PC-9 (cell line): ENCODE data around the gene KLHL6. TPM values are rescaled to one million over a fixed set of nuclear protein-coding genes. Genes with fewer than 3 reads are reported as not detected.

Experiments used
- BruUV-seq: library from RNA; stranded (reverse); fragments of 400-500 nt; replicated peaks from 2 replicates; lab custom pipeline; 2021; lab: Mats Ljungman, UMichigan
- CTCF ChIA-PET: fragments of 300-600 bp; sonication (Branson Sonifier 250); formaldehyde crosslinking; loops from one replicate; lab custom pipeline; 2022; ENCODE audit warnings: antibody characterized with exemption; lab: Charles Lee
- POLR2A ChIA-PET: fragments of 300-600 bp; sonication (Branson Sonifier 250); formaldehyde crosslinking; loops from one replicate; lab custom pipeline; 2022; ENCODE audit warnings: antibody characterized with exemption; ENCODE audit not compliant: unreplicated experiment; lab: Charles Lee
- DNase-seq, 2 experiments: peaks; one replicate each; pipeline versions ENCODE4 v3.0.0 to v3.0.0-alpha.2; 2015 to 2022; ENCODE audit warnings: mixed read lengths in 1 of 2
- H2AFZ ChIP-seq: fragments of 200-600 bp; sonication (generic); 2 replicates; pipeline ENCODE4 v1.8.1; 2017; ENCODE audit warnings: antibody characterized with exemption
- H3F3A ChIP-seq: fragments of 200-600 bp; sonication (generic); 2 replicates; pipeline ENCODE4 v1.8.1; 2017; ENCODE audit warnings: antibody characterized with exemption, mild to moderate bottlenecking, low read depth; ENCODE audit not compliant: insufficient read depth
- H3K27ac ChIP-seq: fragments of 200-600 bp; sonication (generic); 2 replicates; pipeline ENCODE4 v1.6.1; 2016; ENCODE audit warnings: mixed run types
- H3K27me3 ChIP-seq: fragments of 200-600 bp; sonication (generic); 2 replicates; pipeline ENCODE4 v1.6.1; 2016; ENCODE audit warnings: low read depth, mixed run types; ENCODE audit not compliant: insufficient read depth
- H3K36me3 ChIP-seq: fragments of 200-600 bp; sonication (generic); 2 replicates; pipeline ENCODE4 v1.6.1; 2016; ENCODE audit warnings: low read depth, mixed run types
- H3K4me1 ChIP-seq: fragments of 200-600 bp; sonication (generic); replicated peaks from 2 replicates; pipeline ENCODE4 v1.6.1; 2016; ENCODE audit warnings: mixed run types; ENCODE audit not compliant: insufficient read depth
- H3K4me2 ChIP-seq: fragments of 200-600 bp; sonication (generic); 2 replicates; pipeline ENCODE4 v1.6.1; 2017; ENCODE audit warnings: mixed run types
- H3K4me3 ChIP-seq: fragments of 200-600 bp; sonication (generic); 2 replicates; pipeline ENCODE4 v1.6.1; 2016; ENCODE audit warnings: mixed run types
- H3K79me2 ChIP-seq: fragments of 200-600 bp; sonication (generic); 2 replicates; pipeline ENCODE4 v1.6.1; 2017; ENCODE audit warnings: low read depth, mixed run types
- H3K9me2 ChIP-seq: fragments of 200-600 bp; sonication (generic); 2 replicates; pipeline ENCODE4 v1.8.1; 2017; ENCODE audit warnings: mild to moderate bottlenecking; ENCODE audit not compliant: insufficient read depth
- H3K9me3 ChIP-seq: fragments of 200-600 bp; sonication (generic); 2 replicates; pipeline ENCODE4 v1.8.1; 2016; ENCODE audit warnings: low read depth; ENCODE audit not compliant: insufficient read depth
- H4K20me1 ChIP-seq: fragments of 200-600 bp; sonication (generic); 2 replicates; pipeline ENCODE4 v1.8.1; 2017; ENCODE audit not compliant: insufficient read depth
- EZH2 ChIP-seq: fragments of 200-600 bp; sonication (generic); IDR thresholded peaks from 2 replicates; pipeline ENCODE4 v1.8.0; 2017; ENCODE audit warnings: antibody characterized with exemption, low read depth
- intact Hi-C: fragments of 100-400 bp; cut with micrococcal nuclease; formaldehyde crosslinking; loops from one replicate; pipeline ENCODE4 v1.10.0; 2022; ENCODE audit not compliant: unreplicated experiment
- total RNA-seq: library from RNA; stranded (reverse); gene quantifications from 2 replicates; pipeline ENCODE4 v1.2.3, GENCODE V29; 2021
- TF ChIP-seq, protein P1 (sequence below): fragments of 200-600 bp; sonication (generic); conservative IDR thresholded peaks from 2 replicates; pipeline ENCODE4 v1.6.1; 2017; ENCODE audit warnings: mixed run types, antibody characterized with exemption, mild to moderate bottlenecking, moderate library complexity

The KLHL6 gene
- total RNA-seq, 1 experiment from 2014 or later = 0.04 TPM

DNA sequence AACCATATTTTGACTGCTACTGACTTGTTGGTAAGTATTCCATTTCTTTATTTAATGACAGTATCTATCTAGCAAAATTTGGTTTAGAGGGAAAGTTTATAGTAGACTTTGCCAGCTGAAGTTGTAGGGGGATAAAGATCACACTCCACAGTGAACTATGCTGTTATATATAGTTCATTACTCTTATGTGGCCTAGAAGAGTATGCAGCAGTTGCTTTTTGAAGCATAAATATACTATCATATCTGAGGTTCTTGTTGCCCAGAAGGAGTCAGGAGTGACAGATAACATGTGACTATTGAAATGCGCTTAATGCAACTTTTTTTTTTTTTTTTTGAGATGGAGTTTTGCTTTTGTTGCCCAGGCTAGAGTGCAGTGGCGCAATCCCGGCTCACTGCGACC lies 101.4 kb downstream of the KLHL6 start:
- H3K27ac ChIP-seq = no peak overlapping the region
- no TSS peak for BruUV-seq

GRCh38 chr3:183449791-183450190 lies 105.7 kb downstream of the KLHL6 start:
- Histone ChIP-seq H3F3A (peaks cover 14% of the 10 kb centered on the region; the same call in 1 of the 2 replicates), H3K27me3 (no peaks in the 10 kb centered on the region), H2AFZ (no peak overlapping the region), H3K9me3 (no peaks in the 10 kb centered on the region), H3K9me2 (no peaks in the 10 kb centered on the region), H3K4me3 (no peak overlapping the region), H3K36me3 (no peaks in the 10 kb centered on the region), H3K4me2 (no peak overlapping the region), H3K27ac (no peak overlapping the region), H3K79me2 (no peaks in the 10 kb centered on the region), H4K20me1 (no peaks in the 10 kb centered on the region), H3K4me1 (peaks cover 20% of the 10 kb centered on the region)
- no TSS peak for BruUV-seq
- no peak for TF ChIP-seq EZH2
- TF ChIP-seq, protein P1, sequence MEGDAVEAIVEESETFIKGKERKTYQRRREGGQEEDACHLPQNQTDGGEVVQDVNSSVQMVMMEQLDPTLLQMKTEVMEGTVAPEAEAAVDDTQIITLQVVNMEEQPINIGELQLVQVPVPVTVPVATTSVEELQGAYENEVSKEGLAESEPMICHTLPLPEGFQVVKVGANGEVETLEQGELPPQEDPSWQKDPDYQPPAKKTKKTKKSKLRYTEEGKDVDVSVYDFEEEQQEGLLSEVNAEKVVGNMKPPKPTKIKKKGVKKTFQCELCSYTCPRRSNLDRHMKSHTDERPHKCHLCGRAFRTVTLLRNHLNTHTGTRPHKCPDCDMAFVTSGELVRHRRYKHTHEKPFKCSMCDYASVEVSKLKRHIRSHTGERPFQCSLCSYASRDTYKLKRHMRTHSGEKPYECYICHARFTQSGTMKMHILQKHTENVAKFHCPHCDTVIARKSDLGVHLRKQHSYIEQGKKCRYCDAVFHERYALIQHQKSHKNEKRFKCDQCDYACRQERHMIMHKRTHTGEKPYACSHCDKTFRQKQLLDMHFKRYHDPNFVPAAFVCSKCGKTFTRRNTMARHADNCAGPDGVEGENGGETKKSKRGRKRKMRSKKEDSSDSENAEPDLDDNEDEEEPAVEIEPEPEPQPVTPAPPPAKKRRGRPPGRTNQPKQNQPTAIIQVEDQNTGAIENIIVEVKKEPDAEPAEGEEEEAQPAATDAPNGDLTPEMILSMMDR = no peak
- ChIA-PET POLR2A (no interaction called here), CTCF (interaction anchor here (0.6 kb wide), 1 partner anchor 433 kb away, joined by 3 read pairs; no protein-coding TSS in a partner anchor)
- DNase-seq = no peak
- intact Hi-C loops = no loop called here

More for the DNA sequence above, 101.4 kb downstream of the KLHL6 start:
- Histone ChIP-seq H4K20me1 (no peaks in the 10 kb centered on the region), H3K79me2 (no peaks in the 10 kb centered on the region), H3K9me3 (no peaks in the 10 kb centered on the region), H3K4me2 (no peak overlapping the region), H3F3A (peaks cover 7% of the 10 kb centered on the region; the same call in 1 of the 2 replicates), H2AFZ (no peak overlapping the region), H3K36me3 (no peaks in the 10 kb centered on the region), H3K4me1 (no peaks in the 10 kb centered on the region), H3K9me2 (no peaks in the 10 kb centered on the region), H3K27me3 (no peaks in the 10 kb centered on the region), H3K4me3 (no peak overlapping the region)
- CTCF ChIA-PET = no interaction called here
- no peak for TF ChIP-seq EZH2
- TF ChIP-seq, protein P1 = no peak
- intact Hi-C loops = no loop called here
- POLR2A ChIA-PET = no interaction called here
- no peak for DNase-seq

DNA sequence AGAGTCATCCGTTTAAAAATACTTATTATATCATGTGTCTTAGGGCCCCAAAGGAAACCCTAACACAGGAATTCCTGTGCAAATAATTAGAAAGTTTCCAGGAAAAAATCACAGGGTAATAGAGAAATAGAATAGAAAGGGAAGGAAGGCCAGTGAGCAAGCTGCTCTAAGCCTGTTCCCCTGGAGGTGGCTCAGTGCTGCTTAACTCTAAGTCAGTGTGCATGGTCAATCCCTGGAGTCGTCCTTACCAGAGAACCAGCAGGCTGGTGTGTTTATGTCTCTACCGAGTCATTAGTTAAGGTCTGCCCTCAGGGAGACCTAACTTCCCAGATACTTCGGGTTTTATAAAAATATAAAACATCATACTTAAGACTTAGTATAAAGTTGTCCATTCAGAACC lies 106.1 kb downstream of the KLHL6 start:
- Histone ChIP-seq H3K9me2 (no peaks in the 10 kb centered on the region), H2AFZ (no peak overlapping the region), H3F3A (peaks cover 14% of the 10 kb centered on the region; the same call in 1 of the 2 replicates), H4K20me1 (no peaks in the 10 kb centered on the region), H3K9me3 (peaks cover 3% of the 10 kb centered on the region; the same call in 1 of the 2 replicates), H3K4me3 (no peak overlapping the region), H3K27me3 (no peaks in the 10 kb centered on the region), H3K79me2 (no peaks in the 10 kb centered on the region), H3K4me1 (peaks cover 20% of the 10 kb centered on the region), H3K4me2 (no peak overlapping the region), H3K36me3 (no peaks in the 10 kb centered on the region), H3K27ac (no peak overlapping the region)
- ChIA-PET POLR2A (no interaction called here), CTCF (no interaction called here)
- intact Hi-C loops = no loop called here
- DNase-seq = no peak
- BruUV-seq = no TSS peak
- no peak for TF ChIP-seq EZH2
- TF ChIP-seq, protein P1 = no peak
